Right lobe of liver (tissue), 4 donors: ENCODE results near the gene KCTD19.

ENCODE experiments used
- CTCF ChIP-seq, 4 donors: fragments of 200-600 bp in 3 of 4; fragments of 450-650 bp in 1 of 4; IDR thresholded peaks; one replicate each; pipeline versions ENCODE4 v1.5.1 to v1.8.0; 2016 to 2022; ENCODE audit warnings: antibody characterized with exemption in 4 of 4, mild to moderate bottlenecking in 2 of 4
- POLR2A ChIP-seq: fragments of 450-650 bp; IDR thresholded peaks from one replicate; pipeline ENCODE4 v1.6.1; 2017; ENCODE audit warnings: antibody characterized with exemption, mild to moderate bottlenecking
- donor health status: DM: no; HTN: no; CAD: no.
- donor health status: DM: no; HTN: no; CAD: no.
- donor health status: DM: no; HTN: yes; CAD: no.

GRCh38 chr16:67264277-67264676 lies 62.3 kb downstream of the KCTD19 start:
- TF ChIP-seq CTCF (IDR thresholded peaks at IDR 0.05) (no peak), POLR2A (no peak)
